AG09309 (cell line): Measurements from ENCODE around the gene GFOD2.

Source experiments
- DNase-seq: peaks from one replicate; pipeline ENCODE4 v3.0.0-alpha.2; 2010; ENCODE audit warnings: low read depth
- H3K4me3 ChIP-seq: 2 replicates; pipeline ENCODE4 v1.5.1; 2011; ENCODE audit warnings: mild to moderate bottlenecking, low read depth, low read length, moderate library complexity; ENCODE audit not compliant: control insufficient read depth
- CTCF ChIP-seq: IDR thresholded peaks from 2 replicates; pipeline ENCODE4 v1.5.1; 2011; ENCODE audit warnings: mild to moderate bottlenecking, low read depth, low read length, inconsistent platforms; ENCODE audit not compliant: insufficient read depth, control insufficient read depth; ENCODE audit errors: missing control alignments

Gene GFOD2

GRCh38 chr16:67665598-67665997, 53.5 kb downstream of the GFOD2 start:
- H3K4me3 ChIP-seq: peak overlapping the region; percentile 48
- no peak for DNase-seq
- TF ChIP-seq CTCF: no peak

GRCh38 chr16:67664871-67665270, 54.2 kb downstream of the GFOD2 start:
- no peak overlapping the region for H3K4me3 ChIP-seq
- no peak for DNase-seq
- TF ChIP-seq CTCF: no peak

GRCh38 chr16:67664258-67664657, 54.9 kb downstream of the GFOD2 start:
- TF ChIP-seq CTCF: no peak
- no peak overlapping the region for H3K4me3 ChIP-seq
- DNase-seq: no peak

GRCh38 chr16:67663877-67664222, 55.3 kb downstream of the GFOD2 start:
- no peak for DNase-seq
- H3K4me3 ChIP-seq: no peak overlapping the region
- TF ChIP-seq CTCF: no peak

- DNase-seq: no peak
- TF ChIP-seq CTCF: peak; percentile 27
- H3K4me3 ChIP-seq: no peak overlapping the region
These were observed 55.8 kb downstream of the GFOD2 start for GRCh38 chr16:67663151-67663876.

- DNase-seq: no peak
- TF ChIP-seq CTCF: no peak
- H3K4me3 ChIP-seq: no peak overlapping the region
These were observed 56.5 kb downstream of the GFOD2 start for GRCh38 chr16:67662653-67663010.

- no peak for DNase-seq
- no peak for TF ChIP-seq CTCF
- no peak overlapping the region for H3K4me3 ChIP-seq
These were observed 57.0 kb downstream of the GFOD2 start for GRCh38 chr16:67661886-67662652.
